BLaER1 (cell line): ENCODE data around the gene TYMP.

ENCODE experiments used
- H3K27ac ChIP-seq: shearing (Covaris generic); formaldehyde crosslinking; 2 replicates; pipeline ENCODE4 v1.8.1; 2022
- H3K27me3 ChIP-seq: shearing (Covaris generic); formaldehyde crosslinking; 2 replicates; pipeline ENCODE4 v1.8.1; 2022
- H3K36me3 ChIP-seq: shearing (Covaris generic); formaldehyde crosslinking; 2 replicates; pipeline ENCODE4 v1.8.1; 2022
- H3K4me1 ChIP-seq: shearing (Covaris generic); formaldehyde crosslinking; 2 replicates; pipeline ENCODE4 v1.8.1; 2022
- H3K4me2 ChIP-seq: shearing (Covaris generic); formaldehyde crosslinking; 2 replicates; pipeline ENCODE4 v1.8.1; 2022
- H3K4me3 ChIP-seq: shearing (Covaris generic); formaldehyde crosslinking; 2 replicates; pipeline ENCODE4 v1.8.1; 2022
- H3K9ac ChIP-seq: shearing (Covaris generic); formaldehyde crosslinking; 2 replicates; pipeline ENCODE4 v1.8.1; 2022
- H3K9me3 ChIP-seq: shearing (Covaris generic); formaldehyde crosslinking; 2 replicates; pipeline ENCODE4 v1.8.1; 2022
- H4K20me1 ChIP-seq: shearing (Covaris generic); formaldehyde crosslinking; 2 replicates; pipeline ENCODE4 v1.8.1; 2022
- Cebpa-rat ChIP-seq: shearing (Covaris generic); IDR thresholded peaks from 2 replicates; pipeline ENCODE4 v1.8.1; 2022

The TYMP gene

GRCh38 chr22:50573491-50574382 is 43.9 kb upstream of the TYMP start:
- peaks cover 5% of the 10 kb centered on the region; the same call in 1 of the 2 replicates for H3K9me3 ChIP-seq
- H3K9ac ChIP-seq, result no peak overlapping the region
- no peak for TF ChIP-seq Cebpa-rat
- no peak overlapping the region for H3K27ac ChIP-seq
- H3K4me3 ChIP-seq, result no peak overlapping the region
- peaks cover 61% of the 10 kb centered on the region for H4K20me1 ChIP-seq
- peaks cover 85% of the 10 kb centered on the region for H3K36me3 ChIP-seq
- H3K4me2 ChIP-seq, result no peak overlapping the region
- no peaks in the 10 kb centered on the region for H3K27me3 ChIP-seq
- H3K4me1 ChIP-seq, result peaks cover 40% of the 10 kb centered on the region

GRCh38 chr22:50572965-50573364 is 43.2 kb upstream of the TYMP start:
- H3K4me3 ChIP-seq, result no peak overlapping the region
- peaks cover 87% of the 10 kb centered on the region for H3K36me3 ChIP-seq
- H4K20me1 ChIP-seq, result peaks cover 66% of the 10 kb centered on the region
- no peaks in the 10 kb centered on the region for H3K27me3 ChIP-seq
- no peak overlapping the region for H3K27ac ChIP-seq
- peaks cover 5% of the 10 kb centered on the region; the same call in 1 of the 2 replicates for H3K9me3 ChIP-seq
- no peak for TF ChIP-seq Cebpa-rat
- H3K9ac ChIP-seq, result no peak overlapping the region
- H3K4me1 ChIP-seq, result peaks cover 47% of the 10 kb centered on the region
- no peak overlapping the region for H3K4me2 ChIP-seq

- no peak for TF ChIP-seq Cebpa-rat
- Histone ChIP-seq H3K27ac (no peak overlapping the region), H3K9ac (no peak overlapping the region), H3K36me3 (peaks cover 85% of the 10 kb centered on the region), H3K9me3 (peaks cover 5% of the 10 kb centered on the region; the same call in 1 of the 2 replicates), H3K4me2 (peak overlapping the region; percentile 83), H3K27me3 (no peaks in the 10 kb centered on the region), H3K4me3 (no peak overlapping the region), H3K4me1 (peaks cover 47% of the 10 kb centered on the region), H4K20me1 (peaks cover 66% of the 10 kb centered on the region)
Measured at GRCh38 chr22:50571264-50572175, 41.7 kb upstream of the TYMP start.

- H3K4me2 ChIP-seq, result peak overlapping the region; percentile 83
- H4K20me1 ChIP-seq, result peaks cover 59% of the 10 kb centered on the region
- no peaks in the 10 kb centered on the region for H3K27me3 ChIP-seq
- H3K4me1 ChIP-seq, result peaks cover 47% of the 10 kb centered on the region
- no peak overlapping the region for H3K27ac ChIP-seq
- H3K9me3 ChIP-seq, result peaks cover 5% of the 10 kb centered on the region; the same call in 1 of the 2 replicates
- 0 out of 2 replicates have a peak overlapping the region, but pooled peaks have one; percentile 15 for H3K9ac ChIP-seq
- no peak overlapping the region for H3K4me3 ChIP-seq
- peaks cover 79% of the 10 kb centered on the region for H3K36me3 ChIP-seq
- no peak for TF ChIP-seq Cebpa-rat
Measured at GRCh38 chr22:50570861-50571260, 41.0 kb upstream of the TYMP start.

GRCh38 chr22:50569896-50570535 is 40.2 kb upstream of the TYMP start:
- TF ChIP-seq Cebpa-rat, result no peak
- peaks cover 5% of the 10 kb centered on the region; the same call in 1 of the 2 replicates for H3K9me3 ChIP-seq
- peaks cover 71% of the 10 kb centered on the region for H3K36me3 ChIP-seq
- peak overlapping the region; percentile 45; the same call in 1 of the 2 replicates for H3K27ac ChIP-seq
- peak overlapping the region; percentile 83 for H3K4me2 ChIP-seq
- 0 out of 2 replicates have a peak overlapping the region, but pooled peaks have one; percentile 15 for H3K9ac ChIP-seq
- H3K4me1 ChIP-seq, result peaks cover 47% of the 10 kb centered on the region
- no peaks in the 10 kb centered on the region for H3K27me3 ChIP-seq
- no peak overlapping the region for H3K4me3 ChIP-seq
- peaks cover 57% of the 10 kb centered on the region for H4K20me1 ChIP-seq

GRCh38 chr22:50569041-50569459 is 39.2 kb upstream of the TYMP start:
- no peak overlapping the region for H3K9ac ChIP-seq
- peaks cover 63% of the 10 kb centered on the region for H3K36me3 ChIP-seq
- H3K4me2 ChIP-seq, result peak overlapping the region; percentile 83
- peak overlapping the region; percentile 45; the same call in 1 of the 2 replicates for H3K27ac ChIP-seq
- TF ChIP-seq Cebpa-rat, result no peak
- H3K4me3 ChIP-seq, result 0 out of 2 replicates have a peak overlapping the region, but pooled peaks have one; percentile 4
- peaks cover 7% of the 10 kb centered on the region; the same call in 1 of the 2 replicates for H3K27me3 ChIP-seq
- H3K9me3 ChIP-seq, result peaks cover 5% of the 10 kb centered on the region; the same call in 1 of the 2 replicates
- H4K20me1 ChIP-seq, result peaks cover 54% of the 10 kb centered on the region
- H3K4me1 ChIP-seq, result peaks cover 47% of the 10 kb centered on the region

GRCh38 chr22:50568626-50569025 is 38.8 kb upstream of the TYMP start:
- Histone ChIP-seq H3K27me3 (peaks cover 11% of the 10 kb centered on the region), H4K20me1 (peaks cover 52% of the 10 kb centered on the region), H3K4me1 (peaks cover 49% of the 10 kb centered on the region), H3K27ac (no peak overlapping the region), H3K4me3 (no peak overlapping the region), H3K9me3 (peaks cover 5% of the 10 kb centered on the region; the same call in 1 of the 2 replicates), H3K4me2 (peak overlapping the region; percentile 83), H3K36me3 (peaks cover 59% of the 10 kb centered on the region), H3K9ac (no peak overlapping the region)
- TF ChIP-seq Cebpa-rat, result no peak

- Histone ChIP-seq H3K27ac (no peak overlapping the region), H3K4me1 (peaks cover 57% of the 10 kb centered on the region), H3K27me3 (peaks cover 18% of the 10 kb centered on the region), H3K36me3 (peaks cover 51% of the 10 kb centered on the region), H3K9ac (no peak overlapping the region), H3K9me3 (peaks cover 5% of the 10 kb centered on the region; the same call in 1 of the 2 replicates), H3K4me2 (no peak overlapping the region), H4K20me1 (peaks cover 46% of the 10 kb centered on the region), H3K4me3 (no peak overlapping the region)
- no peak for TF ChIP-seq Cebpa-rat
Measured at GRCh38 chr22:50567721-50568252, 38.0 kb upstream of the TYMP start.

GRCh38 chr22:50564289-50564688 is 34.5 kb upstream of the TYMP start:
- H4K20me1 ChIP-seq, result peaks cover 11% of the 10 kb centered on the region
- TF ChIP-seq Cebpa-rat, result no peak
- H3K27ac ChIP-seq, result no peak overlapping the region
- peaks cover 3% of the 10 kb centered on the region; the same call in 1 of the 2 replicates for H3K9me3 ChIP-seq
- H3K4me2 ChIP-seq, result no peak overlapping the region
- peaks cover 24% of the 10 kb centered on the region for H3K4me1 ChIP-seq
- no peak overlapping the region for H3K9ac ChIP-seq
- peaks cover 22% of the 10 kb centered on the region for H3K36me3 ChIP-seq
- H3K4me3 ChIP-seq, result no peak overlapping the region
- peaks cover 18% of the 10 kb centered on the region for H3K27me3 ChIP-seq
